ENCODE results near the gene ARMC5.

Gene ARMC5

DNA sequence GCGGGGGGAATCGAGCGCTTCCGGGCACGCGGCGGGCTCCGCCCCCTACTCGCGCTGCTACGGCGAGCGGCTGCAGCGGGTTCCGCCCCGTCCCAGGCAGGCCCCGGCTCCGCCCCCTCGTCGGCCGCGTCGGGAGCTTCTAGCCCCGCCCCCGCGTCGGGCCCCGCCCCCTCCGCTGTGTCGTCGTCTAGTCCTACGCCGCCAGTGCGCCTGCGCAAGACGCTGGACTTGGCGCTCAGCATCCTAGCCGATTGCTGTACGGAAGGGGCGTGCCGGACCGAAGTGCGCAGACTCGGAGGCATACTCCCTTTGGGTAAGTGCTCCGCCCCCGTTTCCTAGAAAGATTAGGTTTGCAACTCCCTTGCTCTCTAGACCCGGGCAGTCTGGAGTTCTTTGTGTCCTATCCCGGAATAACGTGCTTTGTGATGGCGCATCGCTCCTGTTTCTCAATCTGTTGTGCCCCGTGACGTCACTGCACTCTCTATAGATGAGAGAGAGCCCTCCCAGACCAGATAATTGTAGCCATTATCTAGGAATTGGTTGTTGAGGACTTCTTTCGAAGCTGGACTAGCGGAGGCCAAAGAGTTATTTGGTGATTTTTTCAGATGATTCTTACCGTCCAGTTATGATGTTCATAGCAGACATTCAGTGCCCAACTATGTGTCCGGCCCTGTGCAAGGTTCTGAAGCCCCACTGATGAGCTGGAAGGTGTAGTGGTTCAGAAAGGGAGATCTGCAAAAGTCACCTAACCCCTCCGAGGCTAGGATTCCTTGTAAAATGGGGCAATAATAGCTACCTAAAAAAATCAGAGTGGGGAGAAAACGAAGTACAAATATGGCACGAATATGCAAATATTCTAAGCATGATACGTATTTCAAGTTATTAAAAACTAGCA is 633 bp downstream of the ARMC5 start:
- peak; percentile 100 for DNase-seq
- in situ Hi-C loops (cut with HindIII; ENCODE audit: low pct_ligation_motif_present, low pct_unique_long_range_greater_than_20kb, low sequenced_read_pairs), result loop anchor here (10.0 kb wide), 1 partner anchor 65 kb away; the partner anchor contains the start of gene AHSP

DNA sequence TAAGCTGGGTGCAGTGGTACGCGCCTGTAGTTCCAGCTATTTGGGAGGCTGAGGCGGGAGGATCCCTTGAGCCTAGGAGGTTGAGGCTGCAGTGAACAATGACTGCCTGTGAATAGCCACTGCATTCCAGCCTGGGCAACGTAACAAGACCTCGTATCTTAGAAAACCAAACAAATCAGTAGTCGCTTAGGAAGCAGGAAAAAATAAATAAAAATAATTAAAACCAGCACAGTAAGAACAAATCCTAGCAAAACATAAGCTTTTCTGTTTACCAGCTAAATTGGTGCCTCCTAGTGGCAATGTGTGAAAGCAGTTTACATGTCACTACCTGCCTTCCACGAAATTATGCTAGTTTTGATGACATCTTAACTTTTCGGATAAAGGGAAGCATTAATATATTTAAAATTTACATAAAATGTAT is 1.3 kb downstream of the ARMC5 start:
- in situ Hi-C loops (cut with HindIII; ENCODE audit: low pct_ligation_motif_present, low pct_unique_long_range_greater_than_20kb, low sequenced_read_pairs), result loop anchor here (10.0 kb wide), 1 partner anchor 64 kb away; the partner anchor contains the start of gene AHSP
- DNase-seq, result peak; percentile 74

DNA sequence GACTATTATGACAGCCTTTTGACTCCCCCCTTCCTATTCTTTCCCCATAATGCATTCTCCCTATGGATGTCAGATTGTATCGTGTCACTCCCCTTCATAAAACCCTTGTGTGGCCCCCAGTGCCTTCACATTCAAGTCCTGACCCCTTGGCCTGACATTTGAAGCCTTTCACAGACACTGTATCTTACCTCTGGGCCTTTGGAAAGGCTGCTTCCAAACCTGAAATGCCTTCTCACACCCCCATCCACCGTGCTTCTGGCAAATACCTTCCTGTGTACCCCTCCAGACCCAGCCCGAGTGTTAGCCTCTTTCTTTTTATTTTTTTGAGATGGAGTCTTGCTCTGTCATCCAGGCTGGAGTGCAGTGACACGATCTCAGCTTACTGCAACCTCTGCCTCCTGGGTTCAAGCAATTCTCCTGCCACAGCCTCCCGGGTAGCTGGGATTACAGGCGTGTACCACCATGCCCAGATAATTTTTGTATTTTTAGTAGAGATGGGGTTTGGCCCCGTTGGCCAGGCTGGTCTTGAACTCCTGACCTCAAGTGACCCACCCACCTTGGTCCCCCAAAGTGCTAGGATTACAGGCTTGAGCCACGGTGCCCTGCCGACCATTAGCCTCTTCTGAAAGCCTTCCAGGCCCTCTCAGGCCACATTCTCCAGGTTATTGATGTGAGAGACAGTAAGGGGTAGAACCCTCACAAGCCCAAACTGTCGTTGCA is 2.1 kb downstream of the ARMC5 start:
- no peak for DNase-seq
- in situ Hi-C loops (cut with HindIII; ENCODE audit: low pct_ligation_motif_present, low pct_unique_long_range_greater_than_20kb, low sequenced_read_pairs), result loop anchor here (10.0 kb wide), 1 partner anchor 63 kb away; the partner anchor contains the start of gene AHSP

DNA sequence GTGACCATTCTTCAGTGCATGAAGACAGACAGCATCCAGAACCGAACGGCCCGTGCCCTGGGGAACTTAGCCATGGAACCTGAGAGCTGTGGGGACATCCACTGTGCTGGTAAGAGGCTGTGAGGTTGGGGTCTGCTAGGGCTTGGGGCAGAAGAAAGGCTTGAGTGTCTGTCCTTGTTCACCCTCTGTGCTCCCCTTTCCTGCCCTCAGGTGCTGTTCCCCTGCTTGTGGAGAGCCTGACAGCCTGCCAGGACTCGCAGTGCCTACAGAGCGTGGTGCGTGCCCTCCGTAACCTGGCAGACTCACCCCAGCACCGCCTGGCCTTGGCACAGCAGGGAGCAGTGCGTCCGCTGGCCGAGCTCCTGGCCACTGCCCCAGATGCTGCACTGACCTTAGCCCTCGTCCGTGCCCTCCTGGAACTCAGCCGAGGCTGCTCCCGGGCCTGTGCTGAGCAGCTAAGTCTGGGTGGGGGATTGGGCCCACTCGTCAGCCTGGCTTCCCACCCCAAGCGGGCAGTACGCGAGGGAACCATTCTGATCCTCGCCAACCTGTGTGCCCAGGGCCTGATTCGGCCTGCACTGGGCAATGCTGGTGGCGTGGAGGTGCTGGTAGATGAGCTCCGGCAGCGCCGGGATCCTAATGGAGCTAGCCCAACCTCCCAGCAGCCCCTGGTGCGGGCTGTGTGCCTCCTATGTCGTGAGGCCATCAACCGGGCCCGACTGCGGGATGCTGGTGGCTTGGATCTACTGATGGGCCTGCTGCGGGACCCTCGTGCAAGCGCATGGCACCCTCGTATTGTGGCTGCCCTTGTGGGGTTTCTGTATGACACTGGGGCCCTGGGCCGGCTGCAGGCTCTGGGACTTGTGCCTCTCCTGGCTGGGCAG is 2.9 kb downstream of the ARMC5 start:
- no peak for DNase-seq
- in situ Hi-C loops (cut with HindIII; ENCODE audit: low pct_ligation_motif_present, low pct_unique_long_range_greater_than_20kb, low sequenced_read_pairs), result loop anchor here (10.0 kb wide), 1 partner anchor 63 kb away; the partner anchor contains the start of gene AHSP

DNA sequence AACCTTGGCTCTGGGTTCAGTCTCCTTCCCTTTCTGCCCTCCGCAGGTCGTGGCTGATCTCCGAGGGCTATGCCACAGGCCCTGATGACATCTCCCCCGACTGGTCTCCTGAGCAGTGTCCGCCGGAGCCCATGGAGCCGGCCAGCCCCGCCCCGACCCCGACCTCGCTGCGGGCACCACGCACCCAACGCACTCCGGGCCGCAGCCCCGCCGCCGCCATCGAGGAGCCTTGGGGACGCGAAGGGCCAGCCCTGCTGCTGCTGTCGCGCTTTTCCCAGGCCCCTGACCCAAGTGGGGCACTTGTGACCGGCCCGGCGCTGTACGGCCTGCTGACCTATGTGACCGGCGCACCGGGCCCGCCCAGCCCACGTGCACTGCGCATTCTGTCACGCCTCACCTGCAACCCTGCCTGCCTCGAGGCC is 5.1 kb downstream of the ARMC5 start:
- in situ Hi-C loops (cut with HindIII; ENCODE audit: low pct_ligation_motif_present, low pct_unique_long_range_greater_than_20kb, low sequenced_read_pairs), result loop anchor here (10.0 kb wide), 1 partner anchor 60 kb away; the partner anchor contains the start of gene AHSP
- no peak for DNase-seq

DNA sequence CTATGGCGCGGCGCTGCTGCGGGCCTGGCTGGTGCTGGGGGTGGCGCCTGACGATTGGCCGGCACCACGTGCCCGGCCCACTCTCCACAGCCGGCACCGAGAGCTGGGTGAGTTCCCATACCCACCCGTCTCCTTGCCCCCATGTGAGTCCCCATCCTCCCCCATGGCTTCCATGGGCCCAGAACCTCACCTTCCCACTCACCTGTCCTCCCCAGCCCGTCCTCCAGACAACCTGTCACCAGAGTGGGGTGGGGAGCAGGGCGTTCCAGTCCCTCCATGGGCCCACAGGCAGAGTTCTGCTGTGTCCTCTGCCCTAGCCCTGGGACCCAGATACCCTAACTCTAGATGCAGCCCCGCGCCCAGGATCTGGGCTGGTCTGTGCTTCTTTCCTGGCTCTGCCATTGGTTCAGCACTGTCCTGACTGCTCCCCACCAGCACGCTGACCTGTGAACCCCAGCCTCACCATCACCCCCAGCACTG is 5.5 kb downstream of the ARMC5 start:
- DNase-seq, result no peak
- in situ Hi-C loops (cut with HindIII; ENCODE audit: low pct_ligation_motif_present, low pct_unique_long_range_greater_than_20kb, low sequenced_read_pairs), result loop anchor here (10.0 kb wide), 1 partner anchor 60 kb away; the partner anchor contains the start of gene AHSP

DNA sequence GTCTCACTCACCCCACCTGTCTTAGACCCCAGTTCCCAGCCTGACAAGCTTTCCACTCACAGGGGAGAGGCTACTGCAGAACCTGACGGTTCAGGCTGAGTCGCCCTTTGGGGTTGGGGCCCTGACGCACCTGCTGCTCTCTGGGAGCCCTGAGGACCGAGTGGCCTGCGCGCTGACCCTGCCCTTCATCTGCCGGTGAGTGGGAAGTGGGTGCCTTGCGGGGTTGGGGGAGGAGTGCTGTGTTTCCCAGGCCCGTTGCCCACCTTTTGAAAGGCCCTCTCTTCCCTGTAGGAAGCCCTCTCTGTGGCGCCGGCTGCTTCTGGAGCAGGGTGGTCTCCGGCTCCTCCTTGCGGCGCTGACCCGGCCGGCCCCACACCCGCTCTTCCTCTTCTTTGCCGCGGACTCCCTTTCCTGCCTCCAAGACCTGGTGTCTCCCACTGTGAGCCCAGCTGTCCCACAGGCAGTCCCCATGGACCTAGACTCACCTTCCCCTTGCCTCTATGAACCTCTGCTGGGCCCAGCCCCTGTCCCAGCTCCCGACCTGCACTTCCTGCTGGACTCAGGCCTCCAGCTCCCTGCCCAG is 6.6 kb downstream of the ARMC5 start:
- in situ Hi-C loops (cut with HindIII; ENCODE audit: low pct_ligation_motif_present, low pct_unique_long_range_greater_than_20kb, low sequenced_read_pairs), result loop anchor here (10.0 kb wide), 1 partner anchor 59 kb away; the partner anchor contains the start of gene AHSP
- no peak for DNase-seq

DNA sequence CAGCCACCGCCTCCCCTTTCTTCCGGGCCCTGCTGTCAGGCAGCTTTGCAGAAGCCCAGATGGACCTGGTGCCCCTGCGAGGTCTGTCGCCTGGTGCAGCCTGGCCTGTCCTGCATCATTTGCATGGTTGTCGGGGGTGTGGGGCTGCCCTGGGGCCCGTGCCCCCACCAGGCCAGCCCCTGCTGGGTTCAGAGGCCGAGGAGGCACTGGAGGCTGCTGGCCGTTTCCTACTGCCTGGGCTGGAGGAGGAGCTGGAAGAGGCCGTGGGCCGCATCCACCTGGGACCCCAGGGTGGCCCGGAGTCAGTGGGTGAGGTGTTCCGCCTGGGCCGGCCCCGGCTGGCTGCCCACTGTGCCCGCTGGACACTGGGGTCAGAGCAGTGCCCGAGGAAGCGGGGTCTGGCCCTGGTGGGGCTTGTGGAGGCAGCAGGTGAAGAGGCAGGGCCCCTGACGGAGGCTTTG is 7.1 kb downstream of the ARMC5 start:
- no peak for DNase-seq
- in situ Hi-C loops (cut with HindIII; ENCODE audit: low pct_ligation_motif_present, low pct_unique_long_range_greater_than_20kb, low sequenced_read_pairs), result loop anchor here (10.0 kb wide), 1 partner anchor 58 kb away; the partner anchor contains the start of gene AHSP

DNA sequence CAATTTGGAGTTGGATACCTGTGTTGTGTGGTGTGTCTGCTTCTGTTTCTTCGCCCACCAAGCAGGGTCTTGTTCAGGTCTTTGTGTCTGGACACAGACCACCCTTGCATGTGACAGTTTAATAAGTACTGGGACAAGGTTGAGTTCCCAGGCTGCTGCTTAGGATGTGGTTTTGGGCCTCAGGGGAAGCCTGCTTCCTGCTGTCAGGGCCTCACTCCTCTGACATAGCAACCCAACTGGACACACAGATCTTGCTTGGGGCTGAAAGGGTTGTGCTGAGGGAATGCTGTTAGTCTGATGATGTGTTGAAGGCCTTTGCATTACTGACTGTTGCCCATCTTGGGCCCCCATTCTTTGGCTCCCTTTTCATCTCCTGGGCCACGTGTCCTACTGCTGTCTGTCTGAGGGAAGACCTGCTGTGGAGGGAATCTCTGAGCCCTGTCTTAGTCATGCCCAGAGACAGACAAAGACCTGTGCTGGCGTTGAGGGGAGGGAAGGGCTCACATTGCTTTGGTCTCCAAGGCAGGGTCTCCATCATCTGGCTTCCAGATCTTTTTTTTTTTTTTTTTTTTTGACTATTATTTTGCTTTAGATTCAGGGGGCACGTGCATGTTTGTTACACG is 8.0 kb downstream of the ARMC5 start:
- in situ Hi-C loops (cut with HindIII; ENCODE audit: low pct_ligation_motif_present, low pct_unique_long_range_greater_than_20kb, low sequenced_read_pairs), result loop anchor here (10.0 kb wide), 1 partner anchor 58 kb away; the partner anchor contains the start of gene AHSP
- DNase-seq, result no peak

DNA sequence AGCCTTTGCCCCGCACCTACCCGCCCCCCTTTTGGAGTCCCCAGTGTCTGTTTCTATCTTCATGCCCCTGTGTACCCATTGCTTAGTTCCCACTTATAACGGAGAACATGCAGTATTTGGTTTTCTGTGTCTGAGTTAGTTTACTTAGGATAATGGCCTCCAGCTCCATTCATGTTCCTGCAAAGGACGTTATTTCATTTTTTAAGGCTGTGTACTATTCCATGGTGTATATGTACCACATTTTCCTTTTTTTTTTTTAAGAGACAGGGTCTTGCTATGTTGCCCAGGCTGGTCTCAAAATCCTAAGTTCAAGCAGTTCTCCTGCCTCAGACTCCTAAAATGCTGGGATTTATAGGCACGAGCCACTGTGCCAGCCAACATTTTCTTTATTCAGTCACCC is 8.6 kb downstream of the ARMC5 start:
- in situ Hi-C loops (cut with HindIII; ENCODE audit: low pct_ligation_motif_present, low pct_unique_long_range_greater_than_20kb, low sequenced_read_pairs), result loop anchor here (10.0 kb wide), 1 partner anchor 57 kb away; the partner anchor contains the start of gene AHSP
- DNase-seq, result no peak

DNA sequence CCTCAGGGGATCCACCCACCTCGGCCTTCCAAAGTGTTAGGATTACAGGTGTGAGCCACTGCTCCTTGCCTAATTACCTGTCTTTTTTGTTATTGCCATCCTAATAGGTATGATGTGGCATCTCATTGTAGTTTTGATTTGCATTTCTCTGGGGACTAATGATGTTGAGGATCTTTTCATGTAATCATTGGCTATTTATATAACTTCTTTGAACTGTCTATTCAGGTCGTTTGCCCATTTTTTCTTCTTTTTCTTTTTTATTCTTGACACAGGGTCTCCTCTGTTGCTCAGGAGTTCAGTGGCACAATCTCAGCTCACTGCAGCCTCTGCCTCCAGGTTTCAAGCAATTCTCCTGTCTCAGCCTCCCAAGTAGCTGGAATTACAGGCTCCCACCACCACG is 11.3 kb downstream of the ARMC5 start:
- in situ Hi-C loops (cut with HindIII; ENCODE audit: low pct_ligation_motif_present, low pct_unique_long_range_greater_than_20kb, low sequenced_read_pairs), result no loop called here
- DNase-seq, result no peak

DNA sequence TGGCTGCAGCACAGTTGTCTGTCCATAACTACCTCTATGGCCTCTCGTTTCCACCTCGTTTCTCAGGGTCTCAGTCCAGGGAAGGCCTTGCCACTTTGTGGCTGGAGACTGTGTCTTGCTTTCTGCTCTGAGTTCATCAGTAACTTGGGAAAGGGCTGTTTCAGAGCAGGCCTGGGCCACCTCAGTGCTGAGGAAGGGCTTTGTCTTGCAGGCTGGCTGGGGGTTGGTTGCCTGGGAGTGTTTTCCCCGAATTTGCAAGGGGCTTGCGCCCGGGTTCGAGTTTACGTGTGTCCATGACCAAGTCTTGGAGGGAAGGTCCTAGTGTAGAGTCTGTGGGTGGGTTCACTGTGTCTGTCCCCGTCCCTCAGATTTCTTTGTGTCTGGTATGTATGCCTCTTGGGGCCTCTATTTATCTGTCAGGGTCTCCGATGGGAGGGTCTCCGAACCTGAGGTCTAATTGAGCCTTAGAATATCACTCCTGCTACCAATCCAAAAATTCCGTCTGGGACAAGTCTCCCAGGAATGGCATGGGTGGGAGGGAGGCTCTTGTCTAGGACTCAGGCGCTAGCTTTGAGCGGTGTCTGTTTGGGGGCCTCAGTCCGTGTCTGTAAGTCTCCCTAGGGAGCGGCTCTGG is 12.1 kb downstream of the ARMC5 start:
- in situ Hi-C loops (cut with HindIII; ENCODE audit: low pct_ligation_motif_present, low pct_unique_long_range_greater_than_20kb, low sequenced_read_pairs), result no loop called here
- no peak for DNase-seq

DNA sequence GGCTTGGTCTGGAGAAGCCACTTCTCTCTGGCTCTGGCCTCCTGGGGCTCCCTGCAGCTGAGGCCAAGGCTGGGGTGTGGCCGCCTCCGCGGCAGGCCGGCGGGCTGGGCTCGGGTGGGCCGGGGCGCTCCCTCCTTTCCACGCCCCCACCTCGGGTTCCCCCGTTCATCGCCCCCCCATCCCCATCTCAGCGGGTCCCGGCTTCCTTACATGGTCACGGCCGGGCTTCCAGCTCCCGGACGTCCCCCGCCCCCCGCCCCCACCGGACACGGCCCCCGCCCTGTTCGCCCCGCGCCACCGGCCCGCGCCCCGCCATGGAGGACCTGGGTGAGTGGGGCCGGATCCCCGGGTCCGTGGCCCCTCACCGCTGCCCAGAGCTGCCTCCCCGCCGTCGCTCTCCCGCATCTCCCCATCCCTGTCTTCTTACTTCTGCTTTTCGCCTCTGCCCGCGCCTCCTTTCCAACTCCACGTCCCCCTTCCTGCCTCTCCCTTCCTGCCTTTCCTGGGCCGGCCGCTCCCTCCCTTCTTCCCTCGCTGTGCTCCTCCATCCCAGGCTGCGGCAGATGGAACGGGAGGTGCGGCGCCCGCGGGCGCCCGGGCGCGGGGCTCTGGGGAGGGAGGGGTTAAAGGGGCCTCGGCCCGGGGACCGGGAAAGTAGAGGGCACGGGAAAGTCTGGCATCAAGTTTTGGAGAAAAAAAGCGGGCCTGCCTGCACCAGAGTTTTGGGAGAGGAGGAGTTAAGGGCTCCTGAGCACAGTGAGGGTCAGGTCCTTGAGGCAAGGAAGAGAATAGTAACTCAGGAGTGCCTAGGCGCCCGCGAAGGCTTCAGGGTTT is 12.8 kb downstream of the ARMC5 start, which contains the start of gene TGFB1I1:
TGFB1I1 (plus strand) TSS at position 278 of the 834 bp plus-strand sequence; CDS start at position 315, 37 bp downstream.
- in situ Hi-C loops (cut with HindIII; ENCODE audit: low pct_ligation_motif_present, low pct_unique_long_range_greater_than_20kb, low sequenced_read_pairs), result no loop called here
- DNase-seq, result peak; percentile 73

DNA sequence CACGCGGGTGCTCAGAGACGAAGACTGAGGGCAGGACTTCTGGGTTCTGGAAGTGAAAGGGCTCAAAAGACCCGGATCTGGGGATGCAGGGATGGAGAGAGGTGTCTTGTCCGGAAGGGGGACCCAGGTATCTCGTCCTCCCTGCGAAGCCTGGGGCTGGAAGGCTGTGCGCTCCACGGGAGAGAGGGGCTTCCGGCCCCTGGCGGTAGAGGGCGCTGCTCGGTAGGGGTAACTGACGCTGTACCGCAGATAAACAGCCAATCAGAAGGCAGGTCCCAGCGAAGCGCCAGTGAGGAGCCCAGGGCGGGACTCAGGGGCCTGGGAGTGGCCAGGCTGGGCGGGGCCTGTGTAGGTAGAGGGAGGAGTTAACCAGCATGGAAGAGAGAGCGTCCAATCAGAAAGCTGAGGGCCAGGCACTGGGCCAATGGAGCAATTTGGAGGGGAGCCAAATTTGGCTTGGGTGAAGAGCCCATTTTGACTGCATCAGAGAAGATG is 13.5 kb downstream of the ARMC5 start:
- in situ Hi-C loops (cut with HindIII; ENCODE audit: low pct_ligation_motif_present, low pct_unique_long_range_greater_than_20kb, low sequenced_read_pairs), result no loop called here
- peak; percentile 75 for DNase-seq

DNA sequence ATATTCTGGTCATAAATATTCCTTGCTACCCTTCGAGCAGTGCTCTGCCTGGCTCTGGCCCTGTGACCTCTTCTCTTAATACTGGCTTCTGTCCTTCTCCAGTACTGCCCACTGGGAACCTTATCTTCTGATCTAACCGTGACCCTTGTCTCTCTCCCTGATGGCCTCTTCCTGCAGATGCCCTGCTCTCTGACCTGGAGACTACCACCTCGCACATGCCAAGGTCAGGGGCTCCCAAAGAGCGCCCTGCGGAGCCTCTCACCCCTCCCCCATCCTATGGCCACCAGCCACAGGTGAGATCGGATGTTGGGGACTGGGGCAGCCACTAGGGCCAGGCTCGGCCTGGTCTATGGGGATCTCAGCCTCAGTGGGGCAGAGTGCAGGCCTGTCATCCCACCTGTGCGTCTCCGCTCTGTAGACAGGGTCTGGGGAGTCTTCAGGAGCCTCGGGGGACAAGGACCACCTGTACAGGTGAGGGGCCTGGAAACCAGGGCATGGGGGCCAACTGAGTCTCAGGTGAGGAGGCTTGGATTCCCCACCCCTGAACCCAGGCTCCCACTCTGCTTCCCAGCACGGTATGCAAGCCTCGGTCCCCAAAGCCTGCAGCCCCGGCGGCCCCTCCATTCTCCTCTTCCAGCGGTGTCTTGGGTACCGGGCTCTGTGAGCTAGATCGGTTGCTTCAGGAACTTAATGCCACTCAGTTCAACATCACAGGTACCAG is 14.1 kb downstream of the ARMC5 start:
- DNase-seq, result no peak
- in situ Hi-C loops (cut with HindIII; ENCODE audit: low pct_ligation_motif_present, low pct_unique_long_range_greater_than_20kb, low sequenced_read_pairs), result no loop called here

All from ACHN (cell line).